NB4 (cell line): ENCODE data around the gene VIPR2.

Experiments
- CTCF ChIP-seq: IDR thresholded peaks from one replicate; pipeline ENCODE4 v1.5.1; 2012; ENCODE audit warnings: low read depth, low read length
- MYC ChIP-seq: IDR thresholded peaks from 2 replicates; pipeline ENCODE4 v1.6.1; 2011; ENCODE audit warnings: low read depth, low read length
- POLR2A ChIP-seq: IDR thresholded peaks from 2 replicates; pipeline ENCODE4 v1.6.1; 2011; ENCODE audit warnings: mild to moderate bottlenecking; ENCODE audit not compliant: insufficient read length; ENCODE audit errors: extremely low read depth
- TF ChIP-seq, protein P1 (sequence below): IDR thresholded peaks from 2 replicates; pipeline ENCODE4 v1.6.1; 2011; ENCODE audit warnings: low read depth, low read length

DNA sequence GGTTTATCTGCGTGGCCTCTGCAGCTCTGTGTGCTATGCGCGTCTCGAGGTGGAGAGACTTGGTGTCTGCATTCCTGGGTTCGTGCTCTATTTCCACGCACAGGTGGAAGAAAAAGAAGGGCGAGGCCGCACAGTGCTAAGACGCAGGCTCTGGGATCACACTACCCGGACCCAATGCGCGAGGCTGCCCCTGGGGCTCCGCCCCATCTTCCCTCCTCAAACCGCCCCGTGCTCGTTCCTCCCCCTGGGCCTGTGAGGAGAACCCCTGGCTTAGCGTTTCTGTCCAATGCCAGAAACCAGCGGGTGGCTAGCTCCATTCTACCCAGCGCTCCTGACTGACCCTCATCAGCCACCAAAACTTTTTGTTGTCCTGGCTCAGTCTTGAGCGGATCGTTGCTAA lies 145.2 kb downstream of the VIPR2 start:
- TF ChIP-seq CTCF, result no peak
- TF ChIP-seq POLR2A, result no peak
- TF ChIP-seq MYC, result no peak
- TF ChIP-seq, protein P1, sequence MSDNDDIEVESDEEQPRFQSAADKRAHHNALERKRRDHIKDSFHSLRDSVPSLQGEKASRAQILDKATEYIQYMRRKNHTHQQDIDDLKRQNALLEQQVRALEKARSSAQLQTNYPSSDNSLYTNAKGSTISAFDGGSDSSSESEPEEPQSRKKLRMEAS, result no peak
